ENCODE data around the gene PRPF8.
A peak's percentile ranks its signal among the peaks of the same experiment; 100 is the strongest.
"Not testable (repeated sequence)": the region's sequence is repeated elsewhere in the genome, so short reads cannot be mapped to it uniquely, and the experiment has no call there.

Gene PRPF8

DNA sequence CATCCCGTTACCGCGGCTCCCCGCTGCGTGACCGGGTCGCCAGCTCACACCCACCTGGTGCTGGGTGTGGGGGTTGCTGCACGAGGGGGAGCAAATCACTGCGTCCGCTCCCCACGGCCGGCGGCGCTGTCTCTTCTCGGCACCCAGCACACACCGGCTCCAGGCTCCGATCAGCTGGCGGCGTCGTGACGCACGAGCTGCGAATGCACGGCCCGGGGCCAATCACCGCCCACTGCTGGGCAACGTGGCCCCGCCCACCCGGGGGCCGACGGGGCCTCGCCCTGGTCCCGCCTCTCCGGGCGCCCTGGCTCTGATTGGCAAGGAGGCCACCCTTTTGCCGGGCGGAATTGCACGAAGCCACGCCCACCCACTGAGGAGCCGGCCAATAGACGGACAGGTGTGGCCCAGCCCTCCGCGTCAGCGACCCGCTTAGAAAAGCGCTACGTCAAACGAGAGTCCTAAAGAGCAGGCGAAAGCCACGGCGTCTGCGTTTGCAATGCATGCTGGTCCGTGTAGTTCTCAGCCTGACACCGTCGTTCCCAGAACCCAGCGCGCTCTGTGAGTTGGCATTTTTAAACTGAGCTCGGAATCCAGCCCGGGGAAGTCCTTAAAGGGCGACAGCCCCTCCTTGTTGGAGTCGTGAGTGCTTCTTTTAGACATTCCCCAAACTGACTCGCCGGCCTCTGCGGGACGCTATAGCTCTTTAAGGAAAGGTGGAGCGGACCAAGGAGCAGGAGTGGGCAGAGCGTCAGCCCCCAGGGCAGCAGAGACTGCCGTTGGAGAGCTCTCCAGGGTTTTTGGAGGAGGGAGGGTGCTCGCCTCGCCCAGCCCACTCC, 31.6 kb upstream of the PRPF8 start:
- peak; percentile 100 for DNase-seq

DNA sequence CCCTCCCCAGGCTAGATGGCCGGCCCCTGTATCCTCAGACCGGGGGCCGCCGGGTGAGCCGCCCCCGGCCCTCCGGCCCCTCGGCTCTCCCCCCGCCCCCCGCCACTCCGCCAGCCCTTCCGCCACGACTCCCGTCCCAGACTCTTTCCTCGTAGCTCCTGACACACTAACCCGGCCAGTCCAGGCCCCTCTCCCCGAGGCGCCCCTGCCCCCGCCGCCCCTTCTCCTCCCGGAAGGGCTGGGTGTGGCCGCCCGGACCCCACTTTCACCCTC, 31.1 kb upstream of the PRPF8 start:
- no peak for DNase-seq

DNA sequence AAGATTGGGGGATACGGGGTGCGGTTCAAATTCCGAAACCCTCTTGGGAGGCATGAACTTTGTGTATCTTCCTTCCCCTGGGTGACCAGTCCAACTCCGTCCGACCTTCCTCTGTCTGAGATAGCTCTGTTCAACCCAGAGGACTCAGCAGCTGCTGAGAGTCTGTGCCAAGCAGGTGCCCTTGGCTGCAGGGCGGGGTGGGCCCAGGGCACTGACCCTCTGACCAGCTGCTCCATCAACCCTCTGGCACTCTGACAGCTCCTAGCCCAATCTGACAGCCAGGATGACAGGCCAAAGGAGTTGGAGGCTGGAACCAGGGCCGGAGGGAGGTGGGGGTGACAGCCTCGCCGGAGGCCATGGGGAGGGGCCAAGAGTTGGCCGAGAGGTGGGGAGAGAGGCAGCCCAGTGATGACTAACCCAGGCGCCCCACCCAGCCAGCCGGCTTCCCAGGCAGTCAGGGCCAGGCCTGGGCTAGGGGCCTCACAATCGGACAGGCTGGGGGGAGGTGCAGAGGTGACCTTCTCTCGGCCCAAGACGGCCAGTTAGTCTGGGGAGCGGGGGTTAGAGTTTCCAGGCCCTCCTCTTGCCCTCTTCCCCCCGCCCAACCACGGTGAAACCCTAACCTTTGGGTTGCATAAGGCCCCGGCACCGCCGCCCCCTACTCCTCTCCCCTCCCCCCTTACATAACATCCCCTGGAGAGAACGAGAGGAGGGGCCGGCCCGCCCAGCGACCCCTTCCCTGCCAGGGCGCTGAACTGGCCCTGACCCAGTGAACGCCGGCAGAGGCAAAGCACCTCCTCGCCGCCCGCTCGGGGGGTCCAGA, 30.5 kb upstream of the PRPF8 start:
- peak; percentile 98 for DNase-seq

- DNase-seq: peak; percentile 100
Observed at GRCh38 chr17:1714427-1714979, 29.8 kb upstream of the PRPF8 start.

DNA sequence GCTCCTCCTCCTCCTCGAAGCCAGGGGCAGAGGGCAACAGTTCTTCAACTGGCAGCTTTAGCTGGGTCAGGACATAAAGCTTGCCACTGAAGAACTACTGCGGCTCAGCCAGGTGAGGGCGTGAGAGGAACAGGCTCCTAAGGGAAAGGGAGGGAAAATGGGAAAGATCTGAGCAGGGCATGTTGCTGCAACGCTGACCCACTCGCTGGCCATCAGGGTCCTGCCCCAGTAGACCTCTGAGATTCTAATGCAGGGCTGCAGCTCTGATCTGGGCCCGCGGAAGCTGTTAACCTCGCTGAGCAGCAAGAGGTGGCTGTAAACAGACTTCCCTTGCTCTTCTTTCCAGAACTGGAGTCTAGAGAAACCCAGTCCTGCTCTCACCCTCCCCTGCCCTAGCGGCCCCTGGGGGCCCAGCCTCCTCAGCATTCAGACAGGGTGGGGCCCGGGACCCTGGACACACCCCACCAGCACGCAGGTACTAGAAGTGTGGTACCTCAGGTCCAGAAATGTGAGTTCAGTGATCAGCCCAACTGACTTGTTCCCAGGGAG, 29.3 kb upstream of the PRPF8 start:
- DNase-seq: peak; percentile 89

DNA sequence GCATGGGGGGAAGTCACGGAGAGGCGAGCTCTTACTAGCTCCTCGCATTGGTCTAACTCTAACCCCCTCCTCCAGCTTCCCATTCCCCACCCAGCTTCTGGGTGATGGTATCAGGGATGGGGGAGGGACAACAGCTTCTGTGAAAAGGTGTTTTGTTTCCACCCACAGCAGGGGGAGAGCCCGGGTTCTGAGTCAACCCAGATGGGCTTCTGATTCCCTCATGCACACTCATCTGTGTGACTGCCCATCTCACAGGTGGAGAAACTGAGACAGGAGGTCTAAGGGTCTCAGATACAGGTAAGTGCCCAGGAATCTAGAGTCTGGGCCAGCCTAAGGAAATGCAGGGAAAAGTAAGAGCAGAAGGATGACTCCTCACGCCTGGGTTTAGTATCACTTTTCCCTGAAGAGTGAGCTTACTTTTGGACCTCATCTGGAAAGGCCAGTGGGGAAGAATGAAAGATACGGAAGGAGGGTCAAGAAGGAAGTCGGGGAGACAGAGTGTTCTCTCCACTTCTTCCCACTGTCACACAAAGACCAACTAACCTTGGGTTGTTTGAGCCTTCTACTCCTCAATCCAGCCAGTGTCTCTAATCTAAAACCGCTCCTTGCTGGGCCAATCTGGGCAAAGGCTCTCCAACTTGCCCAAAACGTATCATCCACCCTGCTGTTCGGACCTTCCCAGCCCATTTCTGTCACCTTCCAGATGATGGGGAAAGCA, 28.7 kb upstream of the PRPF8 start:
- DNase-seq: no peak

DNA sequence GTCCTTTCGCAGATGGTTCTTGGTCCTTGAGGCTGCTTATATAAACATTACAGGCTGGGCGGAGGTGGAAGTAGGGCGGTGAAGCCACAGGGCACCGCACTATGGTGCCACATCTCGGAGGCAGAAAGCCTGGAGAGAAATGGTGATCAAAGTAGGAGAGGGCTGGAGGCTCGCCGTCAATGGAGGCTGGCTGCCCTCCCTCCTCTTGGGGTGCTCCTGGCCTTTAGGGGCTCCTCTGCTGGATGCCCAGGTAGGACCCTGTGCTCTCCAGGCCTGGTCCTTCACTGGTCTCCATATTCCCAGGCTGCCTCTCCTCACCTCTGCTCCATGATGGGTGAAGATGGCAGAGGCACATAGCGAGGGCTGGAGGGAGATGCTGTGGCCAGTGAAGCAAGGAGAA, 27.6 kb upstream of the PRPF8 start:
- DNase-seq: no peak

DNA sequence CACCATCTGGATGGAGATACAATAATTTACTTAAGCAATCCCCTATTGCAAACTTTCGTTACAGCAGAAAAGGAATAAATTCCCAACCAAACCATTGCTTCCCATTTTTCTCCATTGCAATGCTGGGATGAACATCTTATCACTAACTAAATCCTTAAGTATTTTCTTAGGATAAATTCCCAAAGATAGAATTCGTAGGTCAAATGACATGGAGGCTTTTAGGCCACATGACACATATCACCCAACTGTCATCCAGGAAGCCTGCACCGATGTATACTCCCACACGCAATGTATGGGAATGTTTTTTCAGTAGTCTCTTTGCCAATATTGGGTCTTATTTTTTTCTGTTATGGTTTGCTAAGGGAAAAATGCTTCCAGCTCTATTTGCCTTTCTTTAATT, 27.1 kb upstream of the PRPF8 start:
- DNase-seq: no peak

DNA sequence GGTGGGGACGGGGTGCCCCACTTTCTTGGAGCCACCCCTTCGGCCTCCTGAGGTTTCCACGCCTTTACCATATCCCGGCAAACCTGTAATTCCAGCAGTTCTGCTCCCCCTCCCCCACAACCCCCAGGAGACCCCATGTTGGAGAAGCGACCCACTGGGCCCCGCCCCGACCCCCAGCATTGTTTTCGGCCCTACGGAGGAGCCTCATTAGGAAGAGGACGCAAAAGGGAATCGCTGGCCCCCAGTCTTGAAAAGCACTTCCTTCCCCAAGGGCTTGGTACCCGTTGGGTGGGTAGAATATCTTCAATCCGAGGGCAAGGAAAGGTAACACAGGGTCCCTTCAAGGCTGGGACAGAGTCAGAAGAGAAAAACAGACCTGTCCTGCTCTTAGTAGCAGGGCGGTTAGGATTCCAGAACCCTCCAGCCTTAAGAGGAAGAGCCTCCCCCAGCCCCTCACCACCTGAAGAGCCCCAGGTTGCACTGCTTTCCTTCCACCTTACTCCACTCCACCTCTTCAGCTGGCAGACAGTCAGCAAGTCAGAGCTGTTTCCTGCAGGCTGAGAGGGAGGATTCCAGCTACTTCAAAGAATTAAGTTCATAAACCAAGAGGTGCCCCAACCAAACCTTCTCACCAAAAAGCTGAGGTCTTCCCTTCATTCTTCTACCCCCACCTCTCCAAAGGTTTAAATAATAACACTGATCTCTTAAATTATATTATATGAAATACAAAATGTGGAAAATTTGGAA, 26.3 kb upstream of the PRPF8 start:
- DNase-seq: peak; percentile 84

- DNase-seq: peak; percentile 94
Observed at GRCh38 chr17:1709971-1710806, 25.5 kb upstream of the PRPF8 start, which contains the start of gene TLCD2. Gene TLCD2, minus strand, starts transcription at chr17:1710377. Its CDS starts 135 bp downstream, at chr17:1710242.

GRCh38 chr17:1709403-1709951, 24.8 kb upstream of the PRPF8 start:
- peak; percentile 68 for DNase-seq

DNA sequence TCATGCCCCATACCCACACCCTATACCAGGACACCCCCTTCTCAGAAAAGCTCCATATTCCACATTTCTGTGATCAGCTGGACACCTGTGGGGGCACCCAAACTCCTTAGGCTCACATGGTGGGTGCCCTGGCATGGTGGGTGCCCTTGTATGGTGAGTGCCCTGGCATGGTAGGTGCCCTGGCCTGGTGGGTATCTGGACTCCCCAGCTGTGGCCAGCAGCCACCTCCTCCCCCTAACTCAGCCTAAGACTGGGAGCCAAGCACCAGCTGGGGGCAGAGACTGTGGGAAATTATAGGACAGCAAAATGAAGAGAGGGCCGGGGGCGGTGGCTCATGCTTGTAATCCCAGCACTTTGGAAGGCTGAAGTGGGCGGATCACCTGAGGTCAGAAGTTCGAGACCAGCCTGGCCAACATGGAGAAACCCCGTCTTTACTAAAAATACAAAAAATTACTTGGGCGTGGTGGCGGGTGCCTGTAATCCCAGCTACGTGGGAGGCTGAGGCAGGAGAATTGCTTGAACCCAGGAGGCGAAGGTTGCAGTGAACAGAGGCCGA, 24.2 kb upstream of the PRPF8 start:
- DNase-seq: not testable (repeated sequence)

DNA sequence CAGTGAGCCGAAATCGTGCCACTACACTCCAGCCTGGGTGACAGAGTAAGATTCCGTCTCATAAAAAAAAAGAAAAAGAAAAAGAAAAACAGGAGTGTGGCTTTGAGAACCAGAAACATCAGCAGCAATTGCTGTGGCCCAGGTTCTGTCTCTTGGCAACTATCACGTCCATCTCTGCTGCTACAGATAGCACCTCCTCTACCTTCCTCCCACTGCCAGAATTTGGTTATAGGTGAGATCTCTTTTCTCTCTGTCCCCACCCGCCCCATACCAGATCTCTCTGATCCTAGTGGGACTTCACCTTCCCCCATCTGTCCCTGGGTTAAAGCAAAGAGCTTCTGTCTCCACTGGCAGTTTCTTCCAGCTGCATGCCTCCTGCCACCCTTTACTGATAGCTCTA, 22.4 kb upstream of the PRPF8 start:
- no peak for DNase-seq

GRCh38 chr17:1705004-1705403, 20.3 kb upstream of the PRPF8 start:
- no peak for DNase-seq

- peak; percentile 55 for DNase-seq
Observed at GRCh38 chr17:1703063-1703462, 18.4 kb upstream of the PRPF8 start.

GRCh38 chr17:1699891-1700290, 15.2 kb upstream of the PRPF8 start:
- DNase-seq: not testable (repeated sequence)

DNA sequence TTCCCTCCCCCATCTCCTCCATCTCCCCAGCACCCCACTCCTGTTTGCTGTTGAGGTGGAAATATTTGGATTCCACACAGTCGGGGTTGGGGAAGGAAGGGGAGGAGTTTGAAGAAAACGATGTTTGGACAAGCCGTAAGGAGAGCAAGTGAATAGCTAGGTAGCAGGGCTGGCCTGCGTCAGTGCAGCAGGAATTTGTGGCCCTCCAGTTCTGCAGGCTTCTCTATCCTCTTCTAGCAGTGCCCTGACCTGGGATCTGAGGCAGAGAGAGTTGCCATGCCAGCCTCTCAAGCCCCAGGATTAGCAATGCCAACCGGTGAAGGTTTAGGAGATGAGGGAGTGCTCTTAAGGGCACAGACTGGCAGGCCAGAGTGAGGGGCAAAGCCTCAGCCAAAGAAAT, 13.0 kb upstream of the PRPF8 start:
- DNase-seq: no peak

DNA sequence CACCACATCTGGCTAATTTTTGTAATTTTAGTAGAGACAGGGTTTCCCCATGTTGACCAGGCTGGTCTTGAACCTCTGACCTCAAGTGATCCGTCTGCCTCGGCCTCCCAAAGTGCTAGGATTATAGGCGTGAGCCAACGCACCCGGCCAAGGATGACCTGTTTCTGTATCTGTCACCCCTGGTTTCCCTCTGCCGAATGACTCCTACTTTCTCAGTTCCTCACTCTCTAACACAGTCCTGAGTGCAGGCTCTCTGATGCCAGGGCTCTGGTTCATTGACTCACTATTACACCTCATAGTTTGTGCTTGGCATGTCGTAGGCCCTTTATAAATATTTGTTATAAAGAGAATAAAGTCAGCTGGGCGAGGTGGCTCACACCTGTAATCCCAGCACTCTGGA, 10.7 kb upstream of the PRPF8 start:
- DNase-seq: no peak

GRCh38 chr17:1693339-1693738, 8.7 kb upstream of the PRPF8 start:
- DNase-seq: no peak

GRCh38 chr17:1690544-1691221, 6.0 kb upstream of the PRPF8 start:
- no peak for DNase-seq
